ENCODE results near the gene RHOU.

The RHOU gene

GRCh38 chr1:228721407-228721806 lies 13.9 kb upstream of the RHOU start:
- TF ChIP-seq, protein P1, sequence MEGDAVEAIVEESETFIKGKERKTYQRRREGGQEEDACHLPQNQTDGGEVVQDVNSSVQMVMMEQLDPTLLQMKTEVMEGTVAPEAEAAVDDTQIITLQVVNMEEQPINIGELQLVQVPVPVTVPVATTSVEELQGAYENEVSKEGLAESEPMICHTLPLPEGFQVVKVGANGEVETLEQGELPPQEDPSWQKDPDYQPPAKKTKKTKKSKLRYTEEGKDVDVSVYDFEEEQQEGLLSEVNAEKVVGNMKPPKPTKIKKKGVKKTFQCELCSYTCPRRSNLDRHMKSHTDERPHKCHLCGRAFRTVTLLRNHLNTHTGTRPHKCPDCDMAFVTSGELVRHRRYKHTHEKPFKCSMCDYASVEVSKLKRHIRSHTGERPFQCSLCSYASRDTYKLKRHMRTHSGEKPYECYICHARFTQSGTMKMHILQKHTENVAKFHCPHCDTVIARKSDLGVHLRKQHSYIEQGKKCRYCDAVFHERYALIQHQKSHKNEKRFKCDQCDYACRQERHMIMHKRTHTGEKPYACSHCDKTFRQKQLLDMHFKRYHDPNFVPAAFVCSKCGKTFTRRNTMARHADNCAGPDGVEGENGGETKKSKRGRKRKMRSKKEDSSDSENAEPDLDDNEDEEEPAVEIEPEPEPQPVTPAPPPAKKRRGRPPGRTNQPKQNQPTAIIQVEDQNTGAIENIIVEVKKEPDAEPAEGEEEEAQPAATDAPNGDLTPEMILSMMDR (IDR thresholded peaks at IDR 0.05; ENCODE audit: control extremely low read depth, extremely low read depth, low read depth, missing control alignments), result no peak
- ChIA-PET CTCF (no interaction called here), POLR2A (no interaction called here)
- no peak for DNase-seq (ENCODE audit: extremely low spot score)

DNA sequence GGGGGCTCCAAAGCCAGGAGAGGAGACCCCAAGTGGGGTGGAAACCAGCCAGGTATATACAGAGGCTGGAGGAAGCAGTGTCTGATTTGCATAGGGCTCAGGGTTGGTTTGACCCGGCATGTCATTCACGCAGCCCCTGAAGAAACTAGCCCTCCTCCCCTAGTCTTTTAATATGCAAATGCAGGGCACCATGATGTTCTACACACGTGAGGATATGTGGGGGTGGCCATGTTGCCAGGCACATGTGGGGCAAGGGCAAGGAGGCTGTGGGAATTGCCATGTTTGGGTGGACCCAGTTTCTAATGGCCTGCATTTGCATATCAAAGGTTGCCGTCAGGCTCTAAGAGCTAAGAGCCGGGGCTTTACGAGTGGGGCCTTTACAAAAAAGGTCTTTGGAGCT lies 12.0 kb upstream of the RHOU start:
- DNase-seq (ENCODE audit: extremely low spot score), result no peak
- ChIA-PET POLR2A (no interaction called here), CTCF (no interaction called here)
- TF ChIP-seq, protein P1 (IDR thresholded peaks at IDR 0.05; ENCODE audit: control extremely low read depth, extremely low read depth, low read depth, missing control alignments), result no peak

DNA sequence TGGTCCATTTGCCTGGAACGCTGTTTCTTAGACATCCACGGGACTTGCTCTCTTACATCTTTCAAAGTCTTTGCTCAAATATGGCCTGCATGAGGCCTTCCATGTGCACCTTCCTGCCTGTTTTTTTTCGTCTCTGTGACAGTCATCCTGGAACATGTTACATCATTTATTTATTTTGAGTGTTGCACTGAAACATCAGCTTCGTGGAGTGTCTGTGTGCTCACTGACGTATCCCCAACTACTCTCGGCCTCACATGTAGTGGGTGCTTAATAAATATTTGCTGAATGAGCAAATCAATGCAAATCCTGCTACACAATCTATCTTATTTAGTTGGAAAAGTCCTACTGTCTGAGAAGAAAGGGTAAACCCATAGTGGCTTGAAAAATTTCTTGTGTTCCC lies 11.4 kb upstream of the RHOU start:
- ChIA-PET CTCF (no interaction called here), POLR2A (no interaction called here)
- no peak for DNase-seq (ENCODE audit: extremely low spot score)
- TF ChIP-seq, protein P1 (IDR thresholded peaks at IDR 0.05; ENCODE audit: control extremely low read depth, extremely low read depth, low read depth, missing control alignments), result no peak

GRCh38 chr1:228725178-228725577 lies 10.1 kb upstream of the RHOU start:
- CTCF ChIA-PET, result interaction anchor here (0.6 kb wide), 1 partner anchor 522 kb away, joined by 3 read pairs; no protein-coding TSS in a partner anchor
- DNase-seq (ENCODE audit: extremely low spot score), result no peak
- POLR2A ChIA-PET, result no interaction called here
- TF ChIP-seq, protein P1 (IDR thresholded peaks at IDR 0.05; ENCODE audit: control extremely low read depth, extremely low read depth, low read depth, missing control alignments), result no peak

- ChIA-PET CTCF (interaction anchor here (1.7 kb wide), 1 partner anchor 15 kb away, joined by 4 read pairs; no protein-coding TSS in a partner anchor), POLR2A (no interaction called here)
- DNase-seq (ENCODE audit: extremely low spot score), result no peak
- TF ChIP-seq, protein P1 (IDR thresholded peaks at IDR 0.05; ENCODE audit: control extremely low read depth, extremely low read depth, low read depth, missing control alignments), result no peak
Measured at GRCh38 chr1:228727681-228728171, 7.6 kb upstream of the RHOU start.

- TF ChIP-seq, protein P1 (IDR thresholded peaks at IDR 0.05; ENCODE audit: control extremely low read depth, extremely low read depth, low read depth, missing control alignments), result no peak
- ChIA-PET POLR2A (no interaction called here), CTCF (interaction anchor here (1.0 kb wide), 1 partner anchor 68 kb away, joined by 3 read pairs; no protein-coding TSS in a partner anchor)
- DNase-seq (ENCODE audit: extremely low spot score), result no peak
Measured at GRCh38 chr1:228732426-228732825, 2.9 kb upstream of the RHOU start.
